ENCODE results near the gene ALX4.

DNA sequence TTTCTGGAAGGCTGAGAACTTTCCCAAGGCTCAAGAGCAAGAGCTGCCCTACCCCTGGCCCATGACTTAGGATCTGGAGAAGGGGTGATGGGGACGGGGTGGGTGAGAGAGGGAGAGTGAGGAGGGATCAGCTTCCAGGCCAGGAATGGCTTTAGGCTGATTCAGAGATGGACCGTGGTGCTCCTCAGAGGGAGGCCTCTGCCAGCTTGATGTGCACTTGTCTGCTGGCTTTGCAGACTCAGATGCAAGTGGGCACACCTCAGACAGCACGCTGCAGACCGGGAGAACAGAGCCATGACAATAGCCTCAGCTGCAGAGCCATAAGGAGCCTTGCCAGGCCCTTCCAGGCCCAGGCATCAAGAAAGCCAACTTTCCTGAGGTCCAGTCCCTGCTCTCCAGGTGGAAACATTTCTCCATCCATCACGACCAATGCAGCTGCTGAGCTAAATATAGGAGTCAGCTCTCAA lies 41.3 kb downstream of the ALX4 start:
- TF ChIP-seq CTCF (IDR thresholded peaks at IDR 0.05) (no peak), POLR2A (IDR thresholded peaks at IDR 0.05) (no peak)

All from Peyer's patch (tissue), 4 donors.